IMR-90 (cell line): ENCODE measurements around the gene CAMK2B.

Experiments used
- BHLHE40 ChIP-seq: fragments of 150-350 bp; IDR thresholded peaks from 2 replicates; pipeline ENCODE4 v1.6.1; 2016; ENCODE audit warnings: mild to moderate bottlenecking, low read depth, low read length
- CTCF ChIP-seq: conservative IDR thresholded peaks from 2 replicates; pipeline ENCODE4 v1.5.1; 2012; ENCODE audit warnings: mild to moderate bottlenecking, low read depth, low read length, improper control_type of control experiment
- ELK1 ChIP-seq: fragments of 150-350 bp; IDR thresholded peaks from 2 replicates; pipeline ENCODE4 v1.6.1; 2016; ENCODE audit warnings: low read depth, mild to moderate bottlenecking, low read length, moderate library complexity, borderline replicate concordance
- FOS ChIP-seq: fragments of 150-350 bp; IDR thresholded peaks from 2 replicates; pipeline ENCODE4 v1.6.1; 2016; ENCODE audit warnings: low read depth, low read length
- MAFK ChIP-seq: IDR thresholded peaks from 2 replicates; pipeline ENCODE4 v1.6.1; 2012; ENCODE audit warnings: low read depth, low read length, improper control_type of control experiment
- MXI1 ChIP-seq: IDR thresholded peaks from 2 replicates; pipeline ENCODE4 v1.6.1; 2012; ENCODE audit warnings: low read depth, mild to moderate bottlenecking, low read length, moderate library complexity, borderline replicate concordance
- POLR2A ChIP-seq: IDR thresholded peaks from 2 replicates; pipeline ENCODE4 v1.6.1; 2012; ENCODE audit warnings: mild to moderate bottlenecking, low read depth, low read length
- RFX5 ChIP-seq: IDR thresholded peaks from 2 replicates; pipeline ENCODE4 v1.8.0; 2012; ENCODE audit warnings: low read depth, mild to moderate bottlenecking, low read length, moderate library complexity
- SMC3 ChIP-seq: fragments of 150-350 bp; IDR thresholded peaks from 2 replicates; pipeline ENCODE4 v1.6.1; 2016; ENCODE audit warnings: low read depth, mild to moderate bottlenecking, antibody characterized with exemption, low read length, moderate library complexity
- USF2 ChIP-seq: fragments of 150-350 bp; IDR thresholded peaks from 2 replicates; pipeline ENCODE4 v1.6.1; 2017; ENCODE audit warnings: mild to moderate bottlenecking, antibody characterized with exemption, low read length, low read depth

- TF ChIP-seq CTCF, result no peak
- no peak for TF ChIP-seq POLR2A
- TF ChIP-seq MXI1, result no peak
- TF ChIP-seq RFX5, result no peak
- TF ChIP-seq BHLHE40, result no peak
- no peak for TF ChIP-seq ELK1
- TF ChIP-seq MAFK, result no peak
- no peak for TF ChIP-seq USF2
- TF ChIP-seq SMC3, result no peak
- TF ChIP-seq FOS, result no peak
Observed at GRCh38 chr7:44208085-44208484, 117.3 kb downstream of the CAMK2B start.
